Natural killer cell (primary cell): Measurements from ENCODE around the gene IFITM10. TPM values are rescaled to one million over a fixed set of nuclear protein-coding genes. Genes with fewer than 3 reads are reported as not detected.

ENCODE experiments used
- ATAC-seq, 3 donors: fragments of 150-1000 bp in 2 of 3; fragments of 200-7000 bp in 1 of 3; cut with Tn5 transposase; 1 replicate in 1 of 3; 2 replicates in 2 of 3; pipeline ENCODE4 v1.10.0; 2021; ENCODE audit warnings: mild to moderate bottlenecking in 2 of 3, moderate library complexity in 2 of 3
- DNase-seq, 2 donors: peaks; one replicate each; pipeline versions ENCODE4 v3.0.0 to v3.0.0-alpha.2; 2013 to 2021; ENCODE audit warnings: mixed read lengths in 1 of 2
- H3K27ac ChIP-seq: one replicate; pipeline ENCODE4 v1.5.1; 2013; ENCODE audit warnings: mild to moderate bottlenecking, low read length
- H3K27me3 ChIP-seq: one replicate; pipeline ENCODE4 v1.6.1; 2013; ENCODE audit warnings: low read length; ENCODE audit not compliant: control insufficient read depth, insufficient read depth
- H3K36me3 ChIP-seq: one replicate; pipeline ENCODE4 v1.6.1; 2013; ENCODE audit warnings: low read length; ENCODE audit not compliant: control insufficient read depth, insufficient read depth
- H3K4me1 ChIP-seq: one replicate; pipeline ENCODE4 v1.6.1; 2013; ENCODE audit warnings: low read length; ENCODE audit not compliant: control insufficient read depth, insufficient read depth
- H3K4me3 ChIP-seq: one replicate; pipeline ENCODE4 v1.5.1; 2013; ENCODE audit warnings: low read length
- H3K9me3 ChIP-seq: one replicate; pipeline ENCODE4 v1.6.1; 2013; ENCODE audit warnings: low read length; ENCODE audit not compliant: control insufficient read depth, insufficient read depth
- H3K27ac Mint-ChIP-seq, 2 donors: one replicate each; pipeline ENCODE4 v1.8.0; 2022; ENCODE audit warnings: mild to moderate bottlenecking in 2 of 2, mixed read lengths in 2 of 2, moderate library complexity in 1 of 2
- H3K27me3 Mint-ChIP-seq, 2 donors: one replicate each; pipeline ENCODE4 v1.8.0; 2022; ENCODE audit warnings: low read depth in 2 of 2, mixed read lengths in 2 of 2
- H3K36me3 Mint-ChIP-seq: one replicate; pipeline ENCODE4 v1.8.0; 2022; ENCODE audit warnings: mixed read lengths
- H3K4me1 Mint-ChIP-seq, 2 donors: one replicate each; pipeline ENCODE4 v1.8.0; 2022; ENCODE audit warnings: mixed read lengths in 2 of 2
- H3K4me3 Mint-ChIP-seq: one replicate; pipeline ENCODE4 v1.8.0; 2022; ENCODE audit warnings: mild to moderate bottlenecking, moderate library complexity, mixed read lengths
- H3K9me3 Mint-ChIP-seq, 2 donors: one replicate each; pipeline ENCODE4 v1.8.0; 2022; ENCODE audit warnings: mixed read lengths in 2 of 2
- CTCF ChIP-seq: fragments of 200-600 bp; IDR thresholded peaks from one replicate; pipeline ENCODE4 v1.8.0; 2022; ENCODE audit warnings: antibody characterized with exemption
- WGBS: methylation state at CpG from one replicate; pipeline ENCODE4 v1.1.7; 2013; ENCODE audit warnings: missing lambda C conversion rate; ENCODE audit not compliant: insufficient coverage; 5-methylcytosine and 5-hydroxymethylcytosine counted together
- intact Hi-C: fragments of 100-400 bp; cut with micrococcal nuclease; formaldehyde crosslinking; loops from one replicate; pipeline ENCODE4 v1.14.2; 2022
- total RNA-seq, 4 donors: library from RNA; stranded (reverse); fragments of 120-200 nt in 1 of 4; gene quantifications; one replicate each; pipeline versions ENCODE4 v1.2.3 to v1.2.4, GENCODE V29; 2013 to 2022

The IFITM10 gene
- total RNA-seq, 3 donors from 2014 or later (not counting 1 experiment from before 2014, with no cell fraction given) = 5.5 to 8.1 (median 6.5) TPM

GRCh38 chr11:1751999-1752906 is 1.9 kb upstream of the IFITM10 start:
- H3K4me1 Mint-ChIP-seq = peaks cover 43 to 86% of the 10 kb centered on the region in 2 donors
- 69% methylated on average over 24 of the region's 24 CpGs for WGBS
- peak overlapping the region; percentile 13 for H3K4me3 Mint-ChIP-seq
- Histone ChIP-seq H3K4me1 (peaks cover 94% of the 10 kb centered on the region), H3K9me3 (no peaks in the 10 kb centered on the region), H3K27me3 (peaks cover 6% of the 10 kb centered on the region), H3K27ac (peak overlapping the region; percentile 15), H3K4me3 (no peak overlapping the region), H3K36me3 (peaks cover 28% of the 10 kb centered on the region)
- intact Hi-C loops = no loop called here
- no peaks in the 10 kb centered on the region for H3K36me3 Mint-ChIP-seq
- peaks cover 0 to 13% of the 10 kb centered on the region in 2 donors for H3K27me3 Mint-ChIP-seq
- no peaks in the 10 kb centered on the region for H3K9me3 Mint-ChIP-seq
- DNase-seq = no peak
- TF ChIP-seq CTCF = no peak
- peak in 2 of 3 donors; percentile 20 to 28 for ATAC-seq
- peak overlapping the region in 1 of 2 donors; percentile 52 for H3K27ac Mint-ChIP-seq

- no peak for DNase-seq
- Histone ChIP-seq H3K9me3 (no peaks in the 10 kb centered on the region), H3K36me3 (peaks cover 21% of the 10 kb centered on the region), H3K27me3 (peaks cover 6% of the 10 kb centered on the region), H3K4me3 (no peak overlapping the region), H3K4me1 (peaks cover 94% of the 10 kb centered on the region), H3K27ac (no peak overlapping the region)
- Mint-ChIP-seq H3K27me3 (peaks cover 0 to 13% of the 10 kb centered on the region in 2 donors), H3K27ac (peak overlapping the region in 1 of 2 donors; percentile 52), H3K9me3 (no peaks in the 10 kb centered on the region), H3K4me3 (no peak overlapping the region), H3K4me1 (peaks cover 36 to 85% of the 10 kb centered on the region in 2 donors), H3K36me3 (no peaks in the 10 kb centered on the region)
- intact Hi-C loops = no loop called here
- no peak for TF ChIP-seq CTCF
- 78% methylated on average over 5 of the region's 5 CpGs for WGBS
- no peak for ATAC-seq
These were observed 1.1 kb upstream of the IFITM10 start for GRCh38 chr11:1751531-1751921.

GRCh38 chr11:1750840-1751530 is 590 bp upstream of the IFITM10 start:
- Mint-ChIP-seq H3K27ac (peak overlapping the region in 1 of 2 donors; percentile 78), H3K27me3 (peaks cover 0 to 13% of the 10 kb centered on the region in 2 donors), H3K4me1 (peaks cover 30 to 84% of the 10 kb centered on the region in 2 donors), H3K36me3 (no peaks in the 10 kb centered on the region), H3K9me3 (no peaks in the 10 kb centered on the region), H3K4me3 (no peak overlapping the region)
- WGBS = 64% methylated on average over 14 of the region's 14 CpGs
- intact Hi-C loops = no loop called here
- Histone ChIP-seq H3K4me3 (no peak overlapping the region), H3K27ac (no peak overlapping the region), H3K27me3 (peaks cover 6% of the 10 kb centered on the region), H3K4me1 (peaks cover 93% of the 10 kb centered on the region), H3K36me3 (peaks cover 21% of the 10 kb centered on the region), H3K9me3 (no peaks in the 10 kb centered on the region)
- ATAC-seq (no peak), DNase-seq (no peak)
- TF ChIP-seq CTCF = no peak
